Tibial nerve (tissue), 4 donors: Measurements from ENCODE around the gene HOXA4.

ENCODE experiments used
- EP300 ChIP-seq, 2 donors: sonication (generic); formaldehyde crosslinking; IDR thresholded peaks; one replicate each; pipeline ENCODE4 v1.6.1; 2017; ENCODE audit warnings: antibody characterized with exemption in 2 of 2, mild to moderate bottlenecking in 1 of 2
- TF ChIP-seq, protein P1 (sequence below), 5 experiments: fragments of 200-600 bp in 3 of 5; fragments of 450-650 bp in 2 of 5; sonication (generic) in 3 of 5; IDR thresholded peaks; one replicate each; pipeline ENCODE4 v1.5.1; 2016 to 2019; ENCODE audit warnings: antibody characterized with exemption in 5 of 5, mild to moderate bottlenecking in 3 of 5, moderate library complexity in 2 of 5

- TF ChIP-seq, protein P1, sequence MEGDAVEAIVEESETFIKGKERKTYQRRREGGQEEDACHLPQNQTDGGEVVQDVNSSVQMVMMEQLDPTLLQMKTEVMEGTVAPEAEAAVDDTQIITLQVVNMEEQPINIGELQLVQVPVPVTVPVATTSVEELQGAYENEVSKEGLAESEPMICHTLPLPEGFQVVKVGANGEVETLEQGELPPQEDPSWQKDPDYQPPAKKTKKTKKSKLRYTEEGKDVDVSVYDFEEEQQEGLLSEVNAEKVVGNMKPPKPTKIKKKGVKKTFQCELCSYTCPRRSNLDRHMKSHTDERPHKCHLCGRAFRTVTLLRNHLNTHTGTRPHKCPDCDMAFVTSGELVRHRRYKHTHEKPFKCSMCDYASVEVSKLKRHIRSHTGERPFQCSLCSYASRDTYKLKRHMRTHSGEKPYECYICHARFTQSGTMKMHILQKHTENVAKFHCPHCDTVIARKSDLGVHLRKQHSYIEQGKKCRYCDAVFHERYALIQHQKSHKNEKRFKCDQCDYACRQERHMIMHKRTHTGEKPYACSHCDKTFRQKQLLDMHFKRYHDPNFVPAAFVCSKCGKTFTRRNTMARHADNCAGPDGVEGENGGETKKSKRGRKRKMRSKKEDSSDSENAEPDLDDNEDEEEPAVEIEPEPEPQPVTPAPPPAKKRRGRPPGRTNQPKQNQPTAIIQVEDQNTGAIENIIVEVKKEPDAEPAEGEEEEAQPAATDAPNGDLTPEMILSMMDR (IDR thresholded peaks at IDR 0.05), result no peak
- TF ChIP-seq EP300 (IDR thresholded peaks at IDR 0.05), result no peak
These were observed 16.4 kb downstream of the HOXA4 start for GRCh38 chr7:27113991-27114769.
